OCI-LY3 (cell line): ENCODE measurements around the gene ELF5.

Experiments used
- H2AFZ ChIP-seq: fragments of 200-600, 300-600 bp; shearing (Covaris generic); 2 replicates; pipeline ENCODE4 v1.6.0; 2014; ENCODE audit warnings: antibody characterized with exemption, low read depth, low read length
- H3K27ac ChIP-seq: fragments of 200-600, 300-600 bp; sonication (generic); 2 replicates; pipeline ENCODE4 v1.5.1; 2014; ENCODE audit warnings: mild to moderate bottlenecking, low read length, moderate library complexity, mixed read lengths
- H3K27me3 ChIP-seq: fragments of 200-600, 300-600 bp; sonication (generic); 2 replicates; pipeline ENCODE4 v1.6.1; 2014; ENCODE audit warnings: low read depth, low read length, mixed read lengths
- H3K36me3 ChIP-seq: fragments of 200-600, 300-600 bp; sonication (generic); replicated peaks from 2 replicates; pipeline ENCODE3; 2014; ENCODE audit warnings: low read depth, low read length, mixed read lengths
- H3K4me1 ChIP-seq: fragments of 300-600, 200-600 bp; sonication (generic); 2 replicates; pipeline ENCODE4 v1.6.1; 2014; ENCODE audit warnings: low read length, mixed read lengths
- H3K4me2 ChIP-seq: fragments of 200-600, 300-600 bp; sonication (generic); 2 replicates; pipeline ENCODE4 v1.6.1; 2014; ENCODE audit warnings: low read length, mixed read lengths
- H3K4me3 ChIP-seq: fragments of 300-600, 200-600 bp; sonication (generic); 2 replicates; pipeline ENCODE4 v1.5.1; 2014; ENCODE audit warnings: antibody characterized with exemption, mild to moderate bottlenecking, low read length, moderate library complexity
- H3K79me2 ChIP-seq: fragments of 300-600, 200-600 bp; shearing (Covaris generic); 2 replicates; pipeline ENCODE4 v1.6.1; 2014; ENCODE audit warnings: mild to moderate bottlenecking, low read length, mixed read lengths
- H3K9ac ChIP-seq: fragments of 300-600, 200-600 bp; shearing (Covaris generic); 2 replicates; pipeline ENCODE4 v1.6.0; 2014; ENCODE audit warnings: mild to moderate bottlenecking, low read length, moderate library complexity
- H3K9me3 ChIP-seq: fragments of 200-600, 300-600 bp; shearing (Covaris generic); 2 replicates; pipeline ENCODE4 v1.6.1; 2014; ENCODE audit warnings: low read length, mixed read lengths; ENCODE audit not compliant: insufficient read depth
- H4K20me1 ChIP-seq: fragments of 200-600, 300-600 bp; sonication (generic); 2 replicates; pipeline ENCODE4 v1.6.1; 2016; ENCODE audit warnings: low read length, mixed read lengths; ENCODE audit not compliant: insufficient read depth
- EZH2phosphoT487 ChIP-seq: fragments of 200-600 bp; shearing (Covaris generic); IDR thresholded peaks from 2 replicates; pipeline ENCODE4 v1.6.1; 2018; ENCODE audit warnings: antibody characterized with exemption, mixed run types, low read depth
- TF ChIP-seq, protein P1 (sequence below): fragments of 200-600, 300-600 bp; sonication (generic); IDR thresholded peaks from 2 replicates; pipeline ENCODE4 v1.5.1; 2014; ENCODE audit warnings: antibody characterized with exemption, low read length, low read depth

Gene ELF5

GRCh38 chr11:34490304-34490703, 23.3 kb downstream of the ELF5 start:
- Histone ChIP-seq H2AFZ (no peak overlapping the region), H3K79me2 (no peaks in the 10 kb centered on the region), H3K4me3 (no peak overlapping the region), H3K27me3 (peaks cover 11% of the 10 kb centered on the region), H3K4me1 (peaks cover 7% of the 10 kb centered on the region), H3K36me3 (no peaks in the 10 kb centered on the region), H4K20me1 (no peaks in the 10 kb centered on the region), H3K27ac (no peak overlapping the region), H3K9me3 (no peaks in the 10 kb centered on the region), H3K9ac (no peak overlapping the region), H3K4me2 (no peak overlapping the region)
- TF ChIP-seq, protein P1, sequence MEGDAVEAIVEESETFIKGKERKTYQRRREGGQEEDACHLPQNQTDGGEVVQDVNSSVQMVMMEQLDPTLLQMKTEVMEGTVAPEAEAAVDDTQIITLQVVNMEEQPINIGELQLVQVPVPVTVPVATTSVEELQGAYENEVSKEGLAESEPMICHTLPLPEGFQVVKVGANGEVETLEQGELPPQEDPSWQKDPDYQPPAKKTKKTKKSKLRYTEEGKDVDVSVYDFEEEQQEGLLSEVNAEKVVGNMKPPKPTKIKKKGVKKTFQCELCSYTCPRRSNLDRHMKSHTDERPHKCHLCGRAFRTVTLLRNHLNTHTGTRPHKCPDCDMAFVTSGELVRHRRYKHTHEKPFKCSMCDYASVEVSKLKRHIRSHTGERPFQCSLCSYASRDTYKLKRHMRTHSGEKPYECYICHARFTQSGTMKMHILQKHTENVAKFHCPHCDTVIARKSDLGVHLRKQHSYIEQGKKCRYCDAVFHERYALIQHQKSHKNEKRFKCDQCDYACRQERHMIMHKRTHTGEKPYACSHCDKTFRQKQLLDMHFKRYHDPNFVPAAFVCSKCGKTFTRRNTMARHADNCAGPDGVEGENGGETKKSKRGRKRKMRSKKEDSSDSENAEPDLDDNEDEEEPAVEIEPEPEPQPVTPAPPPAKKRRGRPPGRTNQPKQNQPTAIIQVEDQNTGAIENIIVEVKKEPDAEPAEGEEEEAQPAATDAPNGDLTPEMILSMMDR = no peak
- no peak for TF ChIP-seq EZH2phosphoT487

GRCh38 chr11:34488855-34489557, 24.6 kb downstream of the ELF5 start:
- Histone ChIP-seq H3K27ac (no peak overlapping the region), H2AFZ (no peak overlapping the region), H3K9me3 (no peaks in the 10 kb centered on the region), H3K27me3 (peaks cover 5% of the 10 kb centered on the region; the same call in 1 of the 2 replicates), H3K4me1 (no peaks in the 10 kb centered on the region), H3K36me3 (no peaks in the 10 kb centered on the region), H4K20me1 (no peaks in the 10 kb centered on the region), H3K4me3 (no peak overlapping the region), H3K4me2 (no peak overlapping the region), H3K79me2 (no peaks in the 10 kb centered on the region), H3K9ac (no peak overlapping the region)
- TF ChIP-seq, protein P1 = no peak
- no peak for TF ChIP-seq EZH2phosphoT487

- H3K9ac ChIP-seq = no peak overlapping the region
- no peak overlapping the region for H3K4me3 ChIP-seq
- no peaks in the 10 kb centered on the region for H3K79me2 ChIP-seq
- H2AFZ ChIP-seq = no peak overlapping the region
- H4K20me1 ChIP-seq = no peaks in the 10 kb centered on the region
- H3K27ac ChIP-seq = no peak overlapping the region
- H3K4me2 ChIP-seq = no peak overlapping the region
- H3K9me3 ChIP-seq = no peaks in the 10 kb centered on the region
- H3K27me3 ChIP-seq = 0 out of 2 replicates have a peak, but pooled peaks cover 3% of the 10 kb centered on the region
- TF ChIP-seq, protein P1 = no peak
- TF ChIP-seq EZH2phosphoT487 = no peak
- H3K36me3 ChIP-seq = no peaks in the 10 kb centered on the region
- H3K4me1 ChIP-seq = no peaks in the 10 kb centered on the region
These were observed 26.2 kb downstream of the ELF5 start for GRCh38 chr11:34487430-34487829.

DNA sequence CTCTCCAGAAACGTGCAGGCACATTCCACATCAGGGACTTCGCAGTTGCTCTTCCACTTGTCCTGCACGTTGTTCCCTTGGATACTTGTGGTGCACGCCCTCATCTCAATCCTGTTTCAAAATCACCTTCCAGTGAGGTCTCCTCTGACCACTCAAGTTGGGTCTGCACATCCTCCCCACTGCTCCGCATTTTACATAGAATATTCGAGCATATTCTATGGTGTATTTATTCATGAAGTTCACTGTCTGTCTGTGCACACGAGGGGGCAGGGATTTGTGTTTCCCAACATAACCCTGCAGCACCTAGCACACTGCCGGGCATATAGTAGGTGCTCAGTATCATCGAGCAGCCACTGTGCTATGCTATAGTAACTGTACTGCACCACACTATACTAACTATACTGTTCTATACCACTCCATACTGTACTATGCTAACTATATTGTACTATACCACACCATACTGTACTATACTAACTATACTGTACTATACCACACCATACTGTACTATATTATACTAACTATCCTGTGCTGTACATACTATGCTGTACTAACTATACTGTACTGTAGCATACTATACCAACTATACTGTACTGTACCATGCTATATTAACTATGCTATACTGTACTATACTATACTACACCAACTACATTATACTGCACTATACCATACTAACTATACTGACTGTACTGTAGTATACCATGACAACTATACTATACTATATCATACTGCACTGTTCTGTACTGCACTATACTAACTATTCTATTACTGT, 30.3 kb downstream of the ELF5 start:
- H3K4me3 ChIP-seq = no peak overlapping the region
- TF ChIP-seq EZH2phosphoT487 = no peak
- TF ChIP-seq, protein P1 = no peak

More for the DNA sequence above, 30.3 kb downstream of the ELF5 start:
- Histone ChIP-seq H3K4me1 (no peaks in the 10 kb centered on the region), H4K20me1 (no peaks in the 10 kb centered on the region), H2AFZ (no peak overlapping the region), H3K4me2 (no peak overlapping the region), H3K79me2 (no peaks in the 10 kb centered on the region), H3K27ac (no peak overlapping the region), H3K9me3 (no peaks in the 10 kb centered on the region), H3K9ac (no peak overlapping the region), H3K27me3 (peaks cover 27% of the 10 kb centered on the region), H3K36me3 (no peaks in the 10 kb centered on the region)
